Activated naive CD4-positive, alpha-beta T cell treated with anti-CD3 and anti-CD28 coated beads, Interleukin-2, amount 10 ng/mL, durations not matched to agents 7 days and 5 days (primary cell): ENCODE data around the gene SCUBE2.
"Not testable (repeated sequence)": the region's sequence is repeated elsewhere in the genome, so short reads cannot be mapped to it uniquely, and the experiment has no call there.

Experiments used
- CTCF ChIA-PET: fragments of 350-600 bp; sonication (Branson Sonifier 250); formaldehyde crosslinking; loops from one replicate; lab custom pipeline; 2021; ENCODE audit warnings: antibody characterized with exemption; lab: Charles Lee
- DNase-seq: peaks from one replicate; pipeline ENCODE4 v3.0.0-alpha.2; 2020
- H3K27ac Mint-ChIP-seq: one replicate; pipeline ENCODE4 v1.8.0; 2021; ENCODE audit warnings: mild to moderate bottlenecking, moderate library complexity, mixed read lengths
- H3K27me3 Mint-ChIP-seq: one replicate; pipeline ENCODE4 v1.8.0; 2021; ENCODE audit warnings: mild to moderate bottlenecking, mixed read lengths
- H3K36me3 Mint-ChIP-seq: one replicate; pipeline ENCODE4 v1.8.0; 2021; ENCODE audit warnings: mixed read lengths
- H3K4me1 Mint-ChIP-seq: one replicate; pipeline ENCODE4 v1.8.0; 2021; ENCODE audit warnings: mixed read lengths
- H3K4me3 Mint-ChIP-seq: one replicate; pipeline ENCODE4 v1.8.0; 2021; ENCODE audit warnings: mild to moderate bottlenecking, moderate library complexity, mixed read lengths
- H3K9me3 Mint-ChIP-seq: one replicate; pipeline ENCODE4 v1.8.0; 2021; ENCODE audit warnings: mixed read lengths

Gene SCUBE2

GRCh38 chr11:9013373-9013772, 78.0 kb downstream of the SCUBE2 start:
- peaks cover 23% of the 10 kb centered on the region for H3K4me1 Mint-ChIP-seq

GRCh38 chr11:9009538-9009937, 81.9 kb downstream of the SCUBE2 start:
- H3K4me1 Mint-ChIP-seq, DNase-seq, H3K27ac Mint-ChIP-seq, H3K9me3 Mint-ChIP-seq, H3K4me3 Mint-ChIP-seq, H3K36me3 Mint-ChIP-seq: not testable (repeated sequence)
- peaks cover 61% of the 10 kb centered on the region for H3K27me3 Mint-ChIP-seq
- CTCF ChIA-PET = interaction anchor here (1.2 kb wide), 1 partner anchor 128 kb away, joined by 3 read pairs; no protein-coding TSS in a partner anchor

More at GRCh38 chr11:9013373-9013772, 78.0 kb downstream of the SCUBE2 start:
- DNase-seq = no peak
- Mint-ChIP-seq H3K27me3 (peaks cover 22% of the 10 kb centered on the region), H3K36me3 (no peaks in the 10 kb centered on the region), H3K9me3 (no peaks in the 10 kb centered on the region), H3K27ac (no peak overlapping the region), H3K4me3 (no peak overlapping the region)
- CTCF ChIA-PET = interaction anchor here (1.0 to 9.0 kb wide), 5 partner anchors 18 to 493 kb away, joined by 3 to 158 read pairs (median 5); no protein-coding TSS in a partner anchor

GRCh38 chr11:9008661-9009060, 82.7 kb downstream of the SCUBE2 start:
- CTCF ChIA-PET = no interaction called here
- Mint-ChIP-seq H3K27ac (no peak overlapping the region), H3K9me3 (no peaks in the 10 kb centered on the region), H3K4me3 (no peak overlapping the region), H3K36me3 (no peaks in the 10 kb centered on the region), H3K4me1 (peaks cover 7% of the 10 kb centered on the region), H3K27me3 (peaks cover 69% of the 10 kb centered on the region)
- DNase-seq = no peak

GRCh38 chr11:9008011-9008550, 83.3 kb downstream of the SCUBE2 start:
- peaks cover 69% of the 10 kb centered on the region for H3K27me3 Mint-ChIP-seq
- CTCF ChIA-PET = interaction anchor here (1.5 kb wide), 1 partner anchor 52 kb away, joined by 3 read pairs; no protein-coding TSS in a partner anchor

GRCh38 chr11:9005087-9005486, 86.3 kb downstream of the SCUBE2 start:
- H3K4me1 Mint-ChIP-seq = peaks cover 22% of the 10 kb centered on the region
- H3K36me3 Mint-ChIP-seq = peaks cover 1% of the 10 kb centered on the region
- H3K27me3 Mint-ChIP-seq = peaks cover 84% of the 10 kb centered on the region
- DNase-seq = no peak
- CTCF ChIA-PET = interaction anchor here (2.7 kb wide), 1 partner anchor 10 kb away, joined by 16 read pairs; no protein-coding TSS in a partner anchor
- no peak overlapping the region for H3K27ac Mint-ChIP-seq
- peak overlapping the region; percentile 39 for H3K4me3 Mint-ChIP-seq
- no peaks in the 10 kb centered on the region for H3K9me3 Mint-ChIP-seq

More at GRCh38 chr11:9008011-9008550, 83.3 kb downstream of the SCUBE2 start:
- H3K36me3 Mint-ChIP-seq = no peaks in the 10 kb centered on the region
- peaks cover 11% of the 10 kb centered on the region for H3K4me1 Mint-ChIP-seq
- H3K27ac Mint-ChIP-seq = no peak overlapping the region
- no peaks in the 10 kb centered on the region for H3K9me3 Mint-ChIP-seq
- no peak overlapping the region for H3K4me3 Mint-ChIP-seq
- no peak for DNase-seq

- peaks cover 86% of the 10 kb centered on the region for H3K27me3 Mint-ChIP-seq
- no peaks in the 10 kb centered on the region for H3K9me3 Mint-ChIP-seq
- peak; percentile 44 for DNase-seq
- CTCF ChIA-PET = no interaction called here
- H3K4me3 Mint-ChIP-seq = peak overlapping the region; percentile 39
- no peak overlapping the region for H3K27ac Mint-ChIP-seq
- peaks cover 1% of the 10 kb centered on the region for H3K36me3 Mint-ChIP-seq
- H3K4me1 Mint-ChIP-seq = peaks cover 22% of the 10 kb centered on the region
These were observed 87.0 kb downstream of the SCUBE2 start for GRCh38 chr11:9004183-9004926.

- peak within 1 kb of the TSS; percentile 73 for H3K4me3 Mint-ChIP-seq
- CTCF ChIA-PET = no interaction called here
- peaks cover 22% of the 10 kb centered on the region for H3K4me1 Mint-ChIP-seq
- H3K27me3 Mint-ChIP-seq = peaks cover 83% of the 10 kb centered on the region
- H3K36me3 Mint-ChIP-seq = peaks cover 1% of the 10 kb centered on the region
- H3K27ac Mint-ChIP-seq = no peak within 1 kb of the TSS
- peak; percentile 84 for DNase-seq
- H3K9me3 Mint-ChIP-seq = no peaks in the 10 kb centered on the region
These were observed 87.7 kb downstream of the SCUBE2 start, which contains the start of gene NRIP3 for GRCh38 chr11:9003573-9004182. Gene NRIP3, minus strand, starts transcription at chr11:9004001. Its CDS starts 66 bp downstream, at chr11:9003935.

- H3K4me1 Mint-ChIP-seq = peaks cover 22% of the 10 kb centered on the region
- CTCF ChIA-PET = no interaction called here
- H3K36me3 Mint-ChIP-seq = peaks cover 1% of the 10 kb centered on the region
- no peak overlapping the region for H3K27ac Mint-ChIP-seq
- H3K9me3 Mint-ChIP-seq = no peaks in the 10 kb centered on the region
- H3K4me3 Mint-ChIP-seq = peak overlapping the region; percentile 73
- DNase-seq = no peak
- H3K27me3 Mint-ChIP-seq = peaks cover 76% of the 10 kb centered on the region
These were observed 88.4 kb downstream of the SCUBE2 start for GRCh38 chr11:9002920-9003572.

- no peak overlapping the region for H3K27ac Mint-ChIP-seq
- no peak overlapping the region for H3K4me3 Mint-ChIP-seq
These were observed 89.7 kb downstream of the SCUBE2 start for GRCh38 chr11:9001736-9002135.

GRCh38 chr11:8998017-8998416, 93.4 kb downstream of the SCUBE2 start:
- CTCF ChIA-PET = interaction anchor here (0.8 to 1.5 kb wide), 6 partner anchors 10 to 140 kb away, joined by 3 to 5 read pairs (median 4); no protein-coding TSS in a partner anchor
- H3K9me3 Mint-ChIP-seq = no peaks in the 10 kb centered on the region
- peaks cover 1% of the 10 kb centered on the region for H3K36me3 Mint-ChIP-seq
- H3K27ac Mint-ChIP-seq = no peak overlapping the region
- DNase-seq = no peak
- H3K4me3 Mint-ChIP-seq = no peak overlapping the region
- H3K4me1 Mint-ChIP-seq = peaks cover 11% of the 10 kb centered on the region
- peaks cover 31% of the 10 kb centered on the region for H3K27me3 Mint-ChIP-seq

More at GRCh38 chr11:9001736-9002135, 89.7 kb downstream of the SCUBE2 start:
- Mint-ChIP-seq H3K36me3 (peaks cover 1% of the 10 kb centered on the region), H3K9me3 (no peaks in the 10 kb centered on the region), H3K4me1 (peaks cover 22% of the 10 kb centered on the region), H3K27me3 (peaks cover 63% of the 10 kb centered on the region)
- no peak for DNase-seq
- CTCF ChIA-PET = no interaction called here

- no peak for DNase-seq
- no peak overlapping the region for H3K4me3 Mint-ChIP-seq
- H3K9me3 Mint-ChIP-seq = no peaks in the 10 kb centered on the region
- CTCF ChIA-PET = interaction anchor here (0.8 to 1.5 kb wide), 6 partner anchors 9 to 141 kb away, joined by 3 to 5 read pairs (median 4); no protein-coding TSS in a partner anchor
- peaks cover 6% of the 10 kb centered on the region for H3K4me1 Mint-ChIP-seq
- H3K27ac Mint-ChIP-seq = no peak overlapping the region
- H3K36me3 Mint-ChIP-seq = peaks cover 1% of the 10 kb centered on the region
- peaks cover 30% of the 10 kb centered on the region for H3K27me3 Mint-ChIP-seq
These were observed 93.9 kb downstream of the SCUBE2 start for GRCh38 chr11:8997451-8997850.

GRCh38 chr11:8989453-8989852, 101.9 kb downstream of the SCUBE2 start:
- Mint-ChIP-seq H3K4me3 (no peak overlapping the region), H3K4me1 (peaks cover 5% of the 10 kb centered on the region), H3K27ac (no peak overlapping the region), H3K36me3 (no peaks in the 10 kb centered on the region), H3K9me3 (no peaks in the 10 kb centered on the region), H3K27me3 (peaks cover 19% of the 10 kb centered on the region)
- DNase-seq = no peak
- CTCF ChIA-PET = interaction anchor here (0.6 kb wide), 1 partner anchor 29 kb away, joined by 3 read pairs; no protein-coding TSS in a partner anchor

GRCh38 chr11:8988329-8989234, 102.8 kb downstream of the SCUBE2 start:
- peaks cover 5% of the 10 kb centered on the region for H3K4me1 Mint-ChIP-seq
- DNase-seq = no peak
- no peak overlapping the region for H3K27ac Mint-ChIP-seq
- no peaks in the 10 kb centered on the region for H3K36me3 Mint-ChIP-seq
- peaks cover 17% of the 10 kb centered on the region for H3K27me3 Mint-ChIP-seq
- no peak overlapping the region for H3K4me3 Mint-ChIP-seq
- CTCF ChIA-PET = interaction anchor here (1.3 to 1.5 kb wide), 2 partner anchors 9 to 12 kb away, joined by 3 to 5 read pairs; no protein-coding TSS in a partner anchor
- no peaks in the 10 kb centered on the region for H3K9me3 Mint-ChIP-seq
